ENCODE measurements around the gene SARNP.

The SARNP gene

DNA sequence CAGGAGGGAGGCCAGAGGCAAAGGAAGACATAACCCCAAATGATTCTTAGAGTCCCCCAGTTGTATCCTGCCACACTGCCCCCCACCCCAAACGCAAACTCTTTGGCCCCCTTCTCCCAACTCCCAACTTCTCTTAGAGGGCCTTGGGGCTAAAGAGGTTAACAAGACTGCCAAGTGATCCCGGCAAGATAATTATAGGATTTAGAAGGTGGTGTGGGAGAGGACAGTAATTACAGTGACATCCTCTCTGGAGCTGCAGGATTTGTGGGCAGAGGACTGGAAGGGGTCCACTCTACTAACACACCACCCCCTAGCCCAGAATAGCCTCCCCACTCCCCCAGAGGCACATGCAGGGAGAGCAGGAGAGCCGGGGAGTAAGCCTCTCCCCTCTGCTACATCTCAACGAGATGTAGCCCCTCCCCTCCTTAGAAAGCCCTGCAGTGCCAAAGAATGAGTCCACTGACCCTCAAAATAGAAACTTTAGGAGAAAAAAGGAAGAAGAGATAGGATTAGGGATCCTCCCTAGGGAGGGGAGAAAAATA, 79.9 kb downstream of the SARNP start:
- H3K4me2 ChIP-seq = peak overlapping the region; percentile 64
- peaks cover 5% of the 10 kb centered on the region; the same call in 1 of the 2 replicates for H3K27me3 ChIP-seq (ENCODE audit: insufficient read depth, low read depth)
- H4K20me1 ChIP-seq (ENCODE audit: insufficient read depth) = no peaks in the 10 kb centered on the region
- peak overlapping the region; percentile 53 for H3K27ac ChIP-seq
- H3K9ac ChIP-seq = peak overlapping the region; percentile 51; the same call in 1 of the 2 replicates
- peak overlapping the region; percentile 84 for H2AFZ ChIP-seq (ENCODE audit: low read depth)
- no peaks in the 10 kb centered on the region for H3K36me3 ChIP-seq (ENCODE audit: insufficient read depth)
- TF ChIP-seq CTCF (conservative IDR thresholded peaks at IDR 0.05; ENCODE audit: low read depth, low read length) = no peak
- peaks cover 30% of the 10 kb centered on the region for H3K4me1 ChIP-seq (ENCODE audit: low read depth, poor library complexity, severe bottlenecking)
- H3K4me3 ChIP-seq (IDR thresholded peaks at IDR 0.05; ENCODE audit: insufficient read depth, low read depth, low read length) = peak overlapping the region; percentile 72
- no peaks in the 10 kb centered on the region for H3K79me2 ChIP-seq (ENCODE audit: insufficient read depth, low read depth)

DNA sequence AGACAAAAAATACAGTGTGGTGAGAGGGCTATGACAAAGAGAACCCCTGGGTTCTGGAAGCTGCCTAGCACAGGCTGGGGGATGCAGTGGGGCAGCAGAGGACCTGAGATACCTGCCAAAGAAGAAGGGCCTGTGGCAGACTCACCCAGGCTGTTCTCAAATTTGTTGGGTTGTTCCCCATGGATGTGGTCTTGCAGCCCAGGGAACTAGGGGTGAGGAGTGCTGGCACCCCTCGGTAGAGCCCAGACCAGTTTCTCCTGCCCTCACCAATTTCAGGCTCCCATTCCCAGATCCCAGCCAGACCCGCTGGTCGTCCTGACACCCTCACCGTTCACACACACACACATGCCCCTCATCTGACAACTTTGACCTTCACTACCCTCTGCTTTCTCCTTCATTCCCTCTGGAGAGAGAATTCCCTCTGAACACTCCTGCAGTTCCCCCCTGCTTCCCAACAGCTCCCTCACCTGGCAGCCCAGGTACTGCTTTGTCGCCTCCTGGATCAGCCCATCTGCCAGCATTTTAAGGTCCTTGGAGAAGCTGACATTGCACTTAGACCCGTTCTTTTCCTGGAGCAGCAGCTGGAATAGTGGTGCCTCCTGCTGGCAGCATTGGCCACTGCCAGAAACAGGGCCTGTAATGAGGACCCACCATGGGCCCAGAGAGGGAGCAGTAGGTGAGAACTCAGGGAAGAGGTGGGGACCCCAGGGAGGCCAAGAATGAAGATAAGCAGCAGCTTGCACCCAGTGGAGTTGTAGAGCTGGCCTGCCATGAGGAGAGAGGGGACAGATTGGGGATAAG, 80.5 kb downstream of the SARNP start:
- Histone ChIP-seq H3K9ac (no peak overlapping the region), H3K4me2 (peak overlapping the region; percentile 64), H4K20me1 (ENCODE audit: insufficient read depth) (no peaks in the 10 kb centered on the region), H3K27me3 (ENCODE audit: insufficient read depth, low read depth) (peaks cover 3% of the 10 kb centered on the region; the same call in 1 of the 2 replicates), H3K4me1 (ENCODE audit: low read depth, poor library complexity, severe bottlenecking) (peaks cover 25% of the 10 kb centered on the region), H3K36me3 (ENCODE audit: insufficient read depth) (no peaks in the 10 kb centered on the region), H2AFZ (ENCODE audit: low read depth) (peak overlapping the region; percentile 84; the same call in 1 of the 2 replicates), H3K4me3 (IDR thresholded peaks at IDR 0.05; ENCODE audit: insufficient read depth, low read depth, low read length) (no peak overlapping the region), H3K27ac (no peak overlapping the region; the same call in 1 of the 2 replicates), H3K79me2 (ENCODE audit: insufficient read depth, low read depth) (no peaks in the 10 kb centered on the region)
- peak; percentile 97 for TF ChIP-seq CTCF (conservative IDR thresholded peaks at IDR 0.05; ENCODE audit: low read depth, low read length)

DNA sequence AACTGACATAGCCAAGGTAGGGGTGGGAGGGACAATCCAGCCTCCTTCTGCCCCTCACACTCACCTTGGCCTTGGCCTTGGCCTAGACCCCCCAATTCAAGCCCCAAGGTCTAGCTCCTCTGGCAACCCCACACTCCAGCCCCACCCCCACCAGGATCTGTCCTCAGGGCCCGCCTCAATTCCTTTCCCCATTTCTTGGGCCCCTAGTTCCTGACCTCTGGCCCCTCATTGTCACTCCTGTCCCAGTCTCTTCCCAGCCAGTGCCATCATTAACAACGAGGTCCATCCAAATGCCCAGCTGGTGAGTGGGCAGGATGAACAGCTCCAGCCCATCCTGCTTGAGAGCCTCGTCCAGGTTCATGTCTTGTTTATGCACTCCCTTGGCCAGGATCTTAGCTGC, 81.4 kb downstream of the SARNP start:
- no peak overlapping the region for H3K4me3 ChIP-seq (IDR thresholded peaks at IDR 0.05; ENCODE audit: insufficient read depth, low read depth, low read length)
- no peak overlapping the region for H3K27ac ChIP-seq
- no peak overlapping the region for H2AFZ ChIP-seq (ENCODE audit: low read depth)
- no peaks in the 10 kb centered on the region for H3K36me3 ChIP-seq (ENCODE audit: insufficient read depth)
- H3K4me2 ChIP-seq = no peak overlapping the region
- H4K20me1 ChIP-seq (ENCODE audit: insufficient read depth) = no peaks in the 10 kb centered on the region
- H3K27me3 ChIP-seq (ENCODE audit: insufficient read depth, low read depth) = no peaks in the 10 kb centered on the region; the same call in 1 of the 2 replicates
- no peaks in the 10 kb centered on the region for H3K79me2 ChIP-seq (ENCODE audit: insufficient read depth, low read depth)
- H3K4me1 ChIP-seq (ENCODE audit: low read depth, poor library complexity, severe bottlenecking) = peaks cover 24% of the 10 kb centered on the region
- TF ChIP-seq CTCF (conservative IDR thresholded peaks at IDR 0.05; ENCODE audit: low read depth, low read length) = no peak
- no peak overlapping the region for H3K9ac ChIP-seq

DNA sequence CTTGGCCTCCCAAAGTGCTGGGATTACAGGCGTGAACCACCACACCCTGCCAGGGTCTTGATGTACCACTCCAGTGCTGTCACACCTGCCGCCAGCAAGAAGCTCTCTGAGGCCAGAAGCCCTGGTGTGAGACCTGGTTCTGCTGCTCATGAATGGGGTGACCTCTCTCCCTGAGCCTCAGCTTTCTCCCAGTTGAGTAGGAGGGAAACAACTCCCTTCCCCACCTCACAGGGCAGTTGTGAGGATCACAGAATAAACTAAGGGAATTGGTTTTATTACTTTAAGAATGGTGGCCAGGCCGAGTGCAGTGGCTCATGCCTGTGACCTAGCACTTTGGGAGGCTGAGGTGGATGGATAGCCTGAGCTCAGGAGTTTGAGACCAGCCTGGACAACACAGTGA, 82.9 kb downstream of the SARNP start:
- H3K9ac ChIP-seq = no peak overlapping the region
- H2AFZ ChIP-seq (ENCODE audit: low read depth) = no peak overlapping the region
- no peak overlapping the region for H3K4me3 ChIP-seq (IDR thresholded peaks at IDR 0.05; ENCODE audit: insufficient read depth, low read depth, low read length)
- H3K27me3 ChIP-seq (ENCODE audit: insufficient read depth, low read depth) = no peaks in the 10 kb centered on the region
- H3K36me3 ChIP-seq (ENCODE audit: insufficient read depth) = no peaks in the 10 kb centered on the region
- H3K4me2 ChIP-seq = no peak overlapping the region
- no peak overlapping the region for H3K27ac ChIP-seq
- peaks cover 26% of the 10 kb centered on the region for H3K4me1 ChIP-seq (ENCODE audit: low read depth, poor library complexity, severe bottlenecking)
- no peak for TF ChIP-seq CTCF (conservative IDR thresholded peaks at IDR 0.05; ENCODE audit: low read depth, low read length)
- no peaks in the 10 kb centered on the region for H4K20me1 ChIP-seq (ENCODE audit: insufficient read depth)
- H3K79me2 ChIP-seq (ENCODE audit: insufficient read depth, low read depth) = no peaks in the 10 kb centered on the region

All from KMS-11 (cell line).